Measurements from ENCODE around the gene C21orf58.

C21orf58 gene

GRCh38 chr21:46254208-46254975 is 69.3 kb downstream of the C21orf58 start:
- no peak for FAIRE-seq

GRCh38 chr21:46253610-46254124 is 70.0 kb downstream of the C21orf58 start:
- no peak for FAIRE-seq

- FAIRE-seq: no peak
Observed at GRCh38 chr21:46252840-46253239, 70.8 kb downstream of the C21orf58 start.

Data from G401.6 (cell line).